Stomach smooth muscle (tissue), 2 donors: ENCODE measurements around the gene ASXL1.
"Not testable (repeated sequence)": the region's sequence is repeated elsewhere in the genome, so short reads cannot be mapped to it uniquely, and the experiment has no call there.

Experiments used
- H3K27ac ChIP-seq: one replicate; pipeline ENCODE4 v1.7.0; 2013; ENCODE audit warnings: mild to moderate bottlenecking, low read length, inconsistent platforms
- H3K27me3 ChIP-seq, 2 donors: one replicate each; pipeline ENCODE4 v1.7.0; 2013; ENCODE audit warnings: low read length in 2 of 2; ENCODE audit not compliant: insufficient read depth in 2 of 2, control insufficient read depth in 1 of 2
- H3K36me3 ChIP-seq, 2 donors: one replicate each; pipeline ENCODE4 v1.7.0; 2013; ENCODE audit warnings: low read length in 2 of 2; ENCODE audit not compliant: control insufficient read depth in 2 of 2, insufficient read depth in 2 of 2
- H3K4me1 ChIP-seq: one replicate; pipeline ENCODE4 v1.7.0; 2013; ENCODE audit warnings: low read length; ENCODE audit not compliant: control insufficient read depth, insufficient read depth
- H3K4me3 ChIP-seq, 2 donors: one replicate each; pipeline ENCODE4 v1.7.0; 2013; ENCODE audit warnings: low read length in 2 of 2
- H3K9ac ChIP-seq, 2 donors: one replicate each; pipeline ENCODE4 v1.7.0; 2013; ENCODE audit warnings: low read length in 2 of 2, mild to moderate bottlenecking in 1 of 2
- H3K9me3 ChIP-seq, 2 donors: one replicate each; pipeline ENCODE4 v1.7.0; 2013; ENCODE audit warnings: low read length in 2 of 2; ENCODE audit not compliant: control insufficient read depth in 2 of 2
- donor health status: healthy.
- donor health status: Pancreatic carcinoma.

The ASXL1 gene

DNA sequence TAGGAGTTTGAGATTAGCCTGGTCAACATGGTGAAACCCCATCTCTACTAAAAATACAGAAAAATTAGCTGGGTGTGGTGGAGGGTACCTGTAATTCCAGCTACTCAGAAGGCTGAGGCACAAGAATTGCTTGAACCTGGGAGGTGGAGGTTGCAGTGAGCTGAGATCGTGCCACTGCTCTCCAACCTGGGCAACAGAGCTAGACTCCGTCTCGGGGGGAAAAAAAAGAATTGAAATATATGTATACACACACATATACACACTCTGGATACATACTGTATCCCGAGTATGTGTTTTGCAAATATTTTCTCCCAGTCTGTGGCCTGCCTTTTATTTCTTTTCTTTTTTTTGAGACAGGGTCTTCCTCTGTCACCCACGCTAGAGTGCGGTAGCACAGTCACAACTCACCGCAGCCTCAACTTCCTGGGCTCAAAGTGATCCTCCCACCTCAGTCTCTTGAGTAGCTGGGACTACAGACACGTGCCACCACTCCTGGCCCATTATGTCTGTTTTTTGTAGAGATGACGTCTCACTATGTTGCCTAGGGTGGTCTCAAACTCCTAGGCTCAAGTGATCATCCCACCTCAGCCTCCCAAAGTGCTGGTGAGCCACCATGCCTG, 49.1 kb downstream of the ASXL1 start:
- not testable (repeated sequence) for H3K4me3 ChIP-seq, H3K36me3 ChIP-seq, H3K27ac ChIP-seq, H3K4me1 ChIP-seq, H3K9ac ChIP-seq, H3K9me3 ChIP-seq, H3K27me3 ChIP-seq

GRCh38 chr20:32411955-32412706, 54.0 kb downstream of the ASXL1 start:
- Histone ChIP-seq H3K27me3 (no peaks in the 10 kb centered on the region), H3K36me3 (peaks cover 2 to 4% of the 10 kb centered on the region in 2 donors), H3K9ac (no peak overlapping the region), H3K27ac (no peak overlapping the region), H3K4me1 (peaks cover 4% of the 10 kb centered on the region), H3K4me3 (no peak overlapping the region), H3K9me3 (no peaks in the 10 kb centered on the region)

DNA sequence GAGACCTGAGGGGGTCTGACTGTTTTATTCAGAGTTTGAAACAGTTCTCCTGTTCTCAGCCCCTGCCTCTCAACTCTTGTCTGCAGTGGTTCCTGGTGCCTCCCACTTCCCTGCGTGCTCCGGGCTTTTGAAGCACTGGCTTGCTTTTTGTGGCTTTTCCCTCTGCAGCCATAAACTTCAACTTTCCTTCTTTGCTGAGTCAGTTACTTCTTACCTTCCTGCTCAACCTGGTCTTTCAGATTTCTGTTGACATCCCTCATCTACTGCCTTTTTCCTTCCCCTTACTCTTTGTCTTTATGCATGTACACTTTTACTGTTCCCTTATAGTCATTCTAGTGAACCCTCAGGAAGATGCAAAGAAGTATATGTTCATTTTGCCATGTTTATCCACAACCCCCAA, 57.4 kb downstream of the ASXL1 start:
- Histone ChIP-seq H3K9me3 (no peaks in the 10 kb centered on the region), H3K27me3 (no peaks in the 10 kb centered on the region), H3K27ac (no peak overlapping the region), H3K9ac (no peak overlapping the region), H3K36me3 (peaks cover under 1 to 4% of the 10 kb centered on the region in 2 donors), H3K4me3 (no peak overlapping the region), H3K4me1 (peaks cover 6% of the 10 kb centered on the region)

GRCh38 chr20:32416206-32416605, 58.1 kb downstream of the ASXL1 start:
- H3K9ac ChIP-seq: no peak overlapping the region
- H3K27ac ChIP-seq: no peak overlapping the region
- H3K36me3 ChIP-seq: peaks cover 0 to 4% of the 10 kb centered on the region in 2 donors
- H3K4me1 ChIP-seq: peaks cover 6% of the 10 kb centered on the region
- no peak overlapping the region for H3K4me3 ChIP-seq
- H3K9me3 ChIP-seq: no peaks in the 10 kb centered on the region
- no peaks in the 10 kb centered on the region for H3K27me3 ChIP-seq

DNA sequence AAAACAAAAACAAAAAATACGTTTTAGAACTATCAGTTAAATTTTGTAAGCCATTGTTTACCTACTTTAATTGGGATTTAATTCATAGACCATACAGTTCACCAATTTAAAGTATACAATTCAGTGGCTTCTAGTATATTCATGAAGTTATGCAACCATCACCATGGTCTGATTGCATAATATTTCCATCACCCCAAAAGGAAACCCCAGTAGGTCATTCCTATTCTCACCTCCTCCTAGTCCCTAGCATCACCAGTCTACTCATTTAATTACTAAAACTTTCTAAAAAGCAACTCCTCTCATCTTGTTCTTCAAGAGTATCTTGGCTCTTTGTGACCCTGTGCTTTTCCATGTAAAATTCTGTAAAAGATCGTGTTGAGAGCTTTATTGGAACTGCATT, 60.2 kb downstream of the ASXL1 start:
- no peaks in the 10 kb centered on the region for H3K9me3 ChIP-seq
- H3K36me3 ChIP-seq: peaks cover 0 to 3% of the 10 kb centered on the region in 2 donors
- peaks cover 6% of the 10 kb centered on the region for H3K4me1 ChIP-seq
- H3K27ac ChIP-seq: no peak overlapping the region
- no peaks in the 10 kb centered on the region for H3K27me3 ChIP-seq
- H3K9ac ChIP-seq: no peak overlapping the region
- no peak overlapping the region for H3K4me3 ChIP-seq

- Histone ChIP-seq H3K9me3 (no peaks in the 10 kb centered on the region), H3K27me3 (no peaks in the 10 kb centered on the region), H3K4me1 (peaks cover 2% of the 10 kb centered on the region), H3K9ac (no peak overlapping the region), H3K27ac (no peak overlapping the region), H3K36me3 (no peaks in the 10 kb centered on the region), H3K4me3 (no peak overlapping the region)
Observed at GRCh38 chr20:32421290-32421689, 63.2 kb downstream of the ASXL1 start.

GRCh38 chr20:32427996-32428395, 69.9 kb downstream of the ASXL1 start:
- Histone ChIP-seq H3K4me3 (no peak overlapping the region), H3K9ac (no peak overlapping the region), H3K27me3 (no peaks in the 10 kb centered on the region), H3K9me3 (no peaks in the 10 kb centered on the region), H3K27ac (no peak overlapping the region), H3K36me3 (peaks cover 38 to 46% of the 10 kb centered on the region in 2 donors), H3K4me1 (no peaks in the 10 kb centered on the region)

DNA sequence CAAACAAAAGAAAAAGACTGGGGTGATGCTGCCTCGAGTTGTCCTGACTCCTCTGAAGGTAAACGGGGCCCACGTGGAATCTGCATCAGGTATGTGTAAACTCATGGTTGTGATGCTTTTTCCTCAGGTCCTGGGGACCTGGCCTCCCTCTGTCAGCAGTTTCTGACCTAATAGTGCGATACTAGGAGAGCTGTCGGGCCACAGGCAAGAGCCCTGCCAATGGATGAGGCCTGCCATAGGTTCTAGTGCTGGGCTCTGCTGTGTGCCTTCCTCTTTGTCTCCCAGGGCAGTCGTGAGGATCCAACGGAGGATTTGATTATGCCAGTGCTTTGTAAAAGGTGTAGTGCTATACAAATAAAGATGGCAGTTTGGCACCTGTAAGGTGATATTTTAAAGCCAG, 71.2 kb downstream of the ASXL1 start:
- no peaks in the 10 kb centered on the region for H3K27me3 ChIP-seq
- no peak overlapping the region for H3K27ac ChIP-seq
- H3K36me3 ChIP-seq: peaks cover 44 to 57% of the 10 kb centered on the region in 2 donors
- H3K4me3 ChIP-seq: no peak overlapping the region
- H3K4me1 ChIP-seq: no peaks in the 10 kb centered on the region
- H3K9me3 ChIP-seq: no peaks in the 10 kb centered on the region
- H3K9ac ChIP-seq: no peak overlapping the region

DNA sequence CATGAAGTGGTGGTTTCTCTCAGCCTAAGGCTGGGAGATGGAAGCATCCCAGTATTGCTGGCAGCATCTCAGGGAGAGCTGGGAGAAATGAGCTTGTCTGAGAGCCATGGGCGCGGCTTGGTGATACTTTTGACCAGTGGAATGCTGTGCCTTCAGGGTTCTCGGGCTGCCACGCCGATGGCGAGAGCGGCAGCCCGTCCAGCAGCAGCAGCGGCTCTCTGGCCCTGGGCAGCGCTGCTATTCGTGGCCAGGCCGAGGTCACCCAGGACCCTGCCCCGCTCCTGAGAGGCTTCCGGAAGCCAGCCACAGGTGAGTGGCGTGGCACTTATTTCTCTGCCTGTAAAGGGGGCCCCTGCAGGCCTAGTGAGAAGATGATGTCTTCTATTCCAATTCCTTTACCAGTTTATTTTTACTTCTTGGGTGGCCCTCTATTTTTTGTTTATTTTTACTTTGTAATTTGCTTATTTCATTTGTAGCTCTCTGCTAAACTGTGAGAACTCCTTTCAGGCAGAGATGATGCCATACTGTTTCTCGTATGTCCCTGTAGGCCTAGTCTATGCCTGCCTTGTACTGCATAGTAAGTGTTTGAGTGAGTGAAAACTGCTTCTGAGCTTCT, 71.7 kb downstream of the ASXL1 start:
- Histone ChIP-seq H3K4me3 (no peak overlapping the region), H3K4me1 (no peaks in the 10 kb centered on the region), H3K27ac (no peak overlapping the region), H3K9ac (no peak overlapping the region), H3K27me3 (no peaks in the 10 kb centered on the region), H3K36me3 (peaks cover 47 to 61% of the 10 kb centered on the region in 2 donors), H3K9me3 (no peaks in the 10 kb centered on the region)

- peaks cover 63 to 77% of the 10 kb centered on the region in 2 donors for H3K36me3 ChIP-seq
- H3K27me3 ChIP-seq: no peaks in the 10 kb centered on the region
- H3K9ac ChIP-seq: no peak overlapping the region
- H3K4me3 ChIP-seq: no peak overlapping the region
- no peak overlapping the region for H3K27ac ChIP-seq
- no peaks in the 10 kb centered on the region for H3K9me3 ChIP-seq
- no peaks in the 10 kb centered on the region for H3K4me1 ChIP-seq
Observed at GRCh38 chr20:32431457-32431856, 73.3 kb downstream of the ASXL1 start.

GRCh38 chr20:32432277-32432676, 74.1 kb downstream of the ASXL1 start:
- no peak overlapping the region for H3K27ac ChIP-seq
- no peak overlapping the region for H3K4me3 ChIP-seq
- H3K36me3 ChIP-seq: peaks cover 70 to 85% of the 10 kb centered on the region in 2 donors
- H3K4me1 ChIP-seq: no peaks in the 10 kb centered on the region
- no peaks in the 10 kb centered on the region for H3K27me3 ChIP-seq
- no peak overlapping the region for H3K9ac ChIP-seq
- H3K9me3 ChIP-seq: no peaks in the 10 kb centered on the region
